GM23338 (cell line): Measurements from ENCODE around the gene METTL5. TPM values are rescaled to one million over a fixed set of nuclear protein-coding genes. Genes with fewer than 3 reads are reported as not detected.

Source experiments
- ATAC-seq: fragments of 200-7000 bp; cut with Tn5 transposase; 3 replicates; pipeline ENCODE4 v1.9.1; 2020
- DNase-seq: peaks from one replicate; pipeline ENCODE4 v3.0.0-alpha.2; 2015; ENCODE audit warnings: low spot score
- H2AFZ ChIP-seq: fragments of 200-600 bp; sonication (generic); 2 replicates; pipeline ENCODE4 v1.8.0; 2016; ENCODE audit warnings: antibody characterized with exemption, mild to moderate bottlenecking, moderate library complexity
- H3F3A ChIP-seq: fragments of 200-600 bp; sonication (generic); replicated peaks from 2 replicates; pipeline ENCODE4 v1.8.0; 2017; ENCODE audit warnings: antibody characterized with exemption, mixed run types, low read depth
- H3K27ac ChIP-seq: fragments of 200-600 bp; sonication (generic); 2 replicates; pipeline ENCODE4 v1.6.1; 2016; ENCODE audit warnings: low read depth
- H3K27me3 ChIP-seq: fragments of 200-600 bp; sonication (generic); 2 replicates; pipeline ENCODE4 v1.8.0; 2016; ENCODE audit warnings: mild to moderate bottlenecking, mixed run types, moderate library complexity; ENCODE audit not compliant: insufficient read depth
- H3K36me3 ChIP-seq: fragments of 200-600 bp; sonication (generic); 2 replicates; pipeline ENCODE4 v1.8.0; 2016; ENCODE audit warnings: mild to moderate bottlenecking; ENCODE audit not compliant: insufficient read depth
- H3K4me1 ChIP-seq: fragments of 200-600 bp; sonication (generic); 2 replicates; pipeline ENCODE4 v1.8.0; 2016; ENCODE audit warnings: mild to moderate bottlenecking, moderate library complexity; ENCODE audit not compliant: insufficient read depth
- H3K4me2 ChIP-seq: fragments of 200-600 bp; sonication (generic); 2 replicates; pipeline ENCODE4 v1.7.1; 2017; ENCODE audit warnings: mixed run types
- H3K4me3 ChIP-seq: fragments of 200-600 bp; sonication (generic); 2 replicates; pipeline ENCODE4 v1.6.1; 2016; ENCODE audit warnings: mixed run types
- H3K79me2 ChIP-seq: fragments of 200-600 bp; sonication (generic); replicated peaks from 2 replicates; pipeline ENCODE4 v1.8.0; 2017; ENCODE audit warnings: mild to moderate bottlenecking; ENCODE audit not compliant: insufficient read depth
- H3K9me2 ChIP-seq: fragments of 200-600 bp; sonication (generic); 2 replicates; pipeline ENCODE4 v1.8.0; 2017; ENCODE audit not compliant: insufficient read depth
- H4K20me1 ChIP-seq: fragments of 200-600 bp; sonication (generic); replicated peaks from 2 replicates; pipeline ENCODE4 v1.8.0; 2017; ENCODE audit warnings: mild to moderate bottlenecking; ENCODE audit not compliant: insufficient read depth
- H3K27ac Mint-ChIP-seq: 2 replicates; pipeline ENCODE4 v1.8.0; 2020; ENCODE audit warnings: inconsistent platforms, mild to moderate bottlenecking, moderate library complexity, mixed read lengths
- H3K27me3 Mint-ChIP-seq: 3 replicates; pipeline ENCODE4 v1.8.0; 2022; ENCODE audit warnings: low read depth, mild to moderate bottlenecking, moderate library complexity, mixed read lengths, inconsistent platforms; ENCODE audit not compliant: insufficient read depth, poor library complexity
- H3K36me3 Mint-ChIP-seq: 3 replicates; pipeline ENCODE4 v1.8.0; 2021; ENCODE audit warnings: low read depth, mild to moderate bottlenecking, inconsistent platforms, moderate library complexity, mixed read lengths
- H3K4me1 Mint-ChIP-seq: 3 replicates; pipeline ENCODE4 v1.8.0; 2020; ENCODE audit warnings: mild to moderate bottlenecking, inconsistent platforms, mixed read lengths
- H3K4me3 Mint-ChIP-seq: 3 replicates; pipeline ENCODE4 v1.8.0; 2021; ENCODE audit warnings: moderate library complexity, mild to moderate bottlenecking, inconsistent platforms, mixed read lengths
- H3K9me3 Mint-ChIP-seq: 3 replicates; pipeline ENCODE4 v1.8.0; 2020; ENCODE audit warnings: moderate library complexity, mild to moderate bottlenecking, inconsistent platforms, mixed read lengths
- CREB1 ChIP-seq: fragments of 250-450 bp; sonication (Bioruptor Pico); IDR thresholded peaks from 2 replicates; pipeline ENCODE4 v1.5.0; 2020; ENCODE audit warnings: low read depth, mild to moderate bottlenecking, moderate library complexity
- EZH2 ChIP-seq: fragments of 200-600 bp; sonication (generic); IDR thresholded peaks from one replicate; pipeline ENCODE4 v1.8.0; 2017; ENCODE audit warnings: antibody characterized with exemption, mild to moderate bottlenecking, low read depth; ENCODE audit not compliant: unreplicated experiment
- EZH2phosphoT487 ChIP-seq: fragments of 200-600 bp; sonication (generic); IDR thresholded peaks from one replicate; pipeline ENCODE4 v1.8.1; 2018; ENCODE audit warnings: antibody characterized with exemption; ENCODE audit not compliant: unreplicated experiment
- JUNB ChIP-seq: IDR thresholded peaks from one replicate; pipeline ENCODE4 v1.6.1; 2016; ENCODE audit warnings: antibody characterized with exemption; ENCODE audit not compliant: unreplicated experiment
- NANOG ChIP-seq: IDR thresholded peaks from 2 replicates; pipeline ENCODE4 v1.6.1; 2016; ENCODE audit warnings: antibody characterized with exemption, borderline replicate concordance
- POLR2AphosphoS5 ChIP-seq: IDR thresholded peaks from 2 replicates; pipeline ENCODE4 v1.6.1; 2016; ENCODE audit warnings: antibody characterized with exemption, low read depth
- STAT1 ChIP-seq: IDR thresholded peaks from one replicate; pipeline ENCODE4 v1.6.1; 2016; ENCODE audit warnings: antibody characterized with exemption; ENCODE audit not compliant: unreplicated experiment
- ZNF114 ChIP-seq: fragments of 250-450 bp; sonication (Bioruptor Pico); IDR thresholded peaks from 2 replicates; pipeline ENCODE4 v1.5.0; 2020; ENCODE audit warnings: mild to moderate bottlenecking, moderate library complexity
- ZNF331 ChIP-seq: fragments of 250-450 bp; sonication (Bioruptor Pico); IDR thresholded peaks from 2 replicates; pipeline ENCODE4 v1.5.0; 2020; ENCODE audit warnings: low read depth, mild to moderate bottlenecking, moderate library complexity
- polyA plus RNA-seq: library from polyadenylated mRNA; unstranded; fragments of >200 nt; fragmentation: Nextera tagmentation; extraction: Ambion mirVana; gene quantifications from 2 replicates; pipeline ENCODE4 v1.2.1, GENCODE V29; 2016
- total RNA-seq: library from RNA; depleted of rRNA; stranded (reverse); fragments of >200 nt; shearing (Covaris generic); gene quantifications from 2 replicates; pipeline ENCODE4 v1.2.3, GENCODE V29; 2014
- TF ChIP-seq, protein P1 (sequence below), 2 experiments: fragments of 200-600 bp in 1 of 2; sonication (generic) in 1 of 2; conservative IDR thresholded peaks; 2 replicates each; pipeline versions ENCODE4 v1.5.1 to v1.6.1; 2016 to 2017; ENCODE audit warnings: antibody characterized with exemption in 2 of 2, low read depth in 2 of 2, mild to moderate bottlenecking in 2 of 2, moderate library complexity in 1 of 2
- TF ChIP-seq, protein P2 (sequence below): IDR thresholded peaks from 2 replicates; pipeline ENCODE4 v1.6.1; 2016; ENCODE audit warnings: antibody characterized with exemption
- TF ChIP-seq, protein P3 (sequence below): IDR thresholded peaks from one replicate; pipeline ENCODE4 v1.6.1; 2018; ENCODE audit warnings: antibody characterized with exemption; ENCODE audit not compliant: unreplicated experiment

The METTL5 gene
- total and polyA plus RNA-seq, 2 experiments from 2014 or later: 74.8 to 233 TPM

DNA sequence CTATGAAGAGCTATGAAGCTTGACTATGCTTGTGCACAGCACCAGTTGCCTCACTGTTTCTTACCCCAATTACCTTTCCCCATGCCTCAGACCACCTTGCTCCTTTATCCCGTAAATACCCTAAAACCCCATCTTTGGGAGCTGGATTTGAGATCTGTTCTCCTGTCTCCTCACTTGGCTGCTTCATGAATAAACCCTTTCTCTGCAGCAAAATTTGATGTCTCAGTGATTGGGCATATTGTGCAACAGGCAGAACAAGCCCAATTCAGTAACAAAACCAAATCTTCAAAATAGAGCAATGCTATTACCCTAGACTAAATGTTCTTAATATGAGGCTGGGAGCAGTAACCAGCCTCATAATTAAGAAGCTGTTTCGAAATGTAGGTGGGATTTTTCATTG is 29.5 kb downstream of the METTL5 start (continued):
- TF ChIP-seq, protein P1, sequence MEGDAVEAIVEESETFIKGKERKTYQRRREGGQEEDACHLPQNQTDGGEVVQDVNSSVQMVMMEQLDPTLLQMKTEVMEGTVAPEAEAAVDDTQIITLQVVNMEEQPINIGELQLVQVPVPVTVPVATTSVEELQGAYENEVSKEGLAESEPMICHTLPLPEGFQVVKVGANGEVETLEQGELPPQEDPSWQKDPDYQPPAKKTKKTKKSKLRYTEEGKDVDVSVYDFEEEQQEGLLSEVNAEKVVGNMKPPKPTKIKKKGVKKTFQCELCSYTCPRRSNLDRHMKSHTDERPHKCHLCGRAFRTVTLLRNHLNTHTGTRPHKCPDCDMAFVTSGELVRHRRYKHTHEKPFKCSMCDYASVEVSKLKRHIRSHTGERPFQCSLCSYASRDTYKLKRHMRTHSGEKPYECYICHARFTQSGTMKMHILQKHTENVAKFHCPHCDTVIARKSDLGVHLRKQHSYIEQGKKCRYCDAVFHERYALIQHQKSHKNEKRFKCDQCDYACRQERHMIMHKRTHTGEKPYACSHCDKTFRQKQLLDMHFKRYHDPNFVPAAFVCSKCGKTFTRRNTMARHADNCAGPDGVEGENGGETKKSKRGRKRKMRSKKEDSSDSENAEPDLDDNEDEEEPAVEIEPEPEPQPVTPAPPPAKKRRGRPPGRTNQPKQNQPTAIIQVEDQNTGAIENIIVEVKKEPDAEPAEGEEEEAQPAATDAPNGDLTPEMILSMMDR (conservative IDR thresholded peaks at IDR 0.05; ENCODE audit: low read depth in 2 of 2): no peak
- no peak for TF ChIP-seq ZNF331 (CRISPR knock-in tag)
- TF ChIP-seq CREB1 (CRISPR knock-in tag): no peak
- TF ChIP-seq, protein P2, sequence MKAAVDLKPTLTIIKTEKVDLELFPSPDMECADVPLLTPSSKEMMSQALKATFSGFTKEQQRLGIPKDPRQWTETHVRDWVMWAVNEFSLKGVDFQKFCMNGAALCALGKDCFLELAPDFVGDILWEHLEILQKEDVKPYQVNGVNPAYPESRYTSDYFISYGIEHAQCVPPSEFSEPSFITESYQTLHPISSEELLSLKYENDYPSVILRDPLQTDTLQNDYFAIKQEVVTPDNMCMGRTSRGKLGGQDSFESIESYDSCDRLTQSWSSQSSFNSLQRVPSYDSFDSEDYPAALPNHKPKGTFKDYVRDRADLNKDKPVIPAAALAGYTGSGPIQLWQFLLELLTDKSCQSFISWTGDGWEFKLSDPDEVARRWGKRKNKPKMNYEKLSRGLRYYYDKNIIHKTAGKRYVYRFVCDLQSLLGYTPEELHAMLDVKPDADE: no peak
- no peak for TF ChIP-seq EZH2
- no peak for TF ChIP-seq EZH2phosphoT487
- no peak for TF ChIP-seq JUNB
- TF ChIP-seq STAT1: no peak
- TF ChIP-seq ZNF114 (CRISPR knock-in tag): no peak
- TF ChIP-seq POLR2AphosphoS5: no peak

DNA sequence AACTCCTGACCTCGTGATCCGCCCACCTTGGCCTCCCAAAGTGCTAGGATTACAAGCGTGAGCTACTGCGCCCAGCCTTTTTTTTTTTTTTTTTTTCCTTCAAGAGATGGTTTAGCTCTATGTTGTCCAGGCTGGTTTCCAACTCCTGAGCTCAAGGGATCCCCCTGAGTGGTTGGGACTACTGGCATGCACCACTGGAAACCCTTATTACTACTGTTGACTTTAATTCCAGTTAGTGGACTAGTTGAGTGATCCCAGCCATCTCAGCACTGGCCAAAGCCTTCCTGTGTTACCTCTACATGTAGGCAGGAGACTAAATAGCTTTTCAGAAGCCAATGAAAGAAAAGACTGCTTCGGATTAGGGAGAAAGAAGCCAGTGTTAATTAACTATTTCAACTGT is 34.1 kb downstream of the METTL5 start:
- Mint-ChIP-seq H3K9me3 (0 out of 3 replicates have a peak, but pooled peaks cover 4% of the 10 kb centered on the region), H3K27me3 (peaks cover 4% of the 10 kb centered on the region), H3K4me3 (no peak overlapping the region), H3K36me3 (no peaks in the 10 kb centered on the region), H3K4me1 (peaks cover 13% of the 10 kb centered on the region), H3K27ac (no peak overlapping the region)
- no peak overlapping the region for H2AFZ ChIP-seq
- H3K4me2 ChIP-seq: no peak overlapping the region
- no peaks in the 10 kb centered on the region for H3K79me2 ChIP-seq
- H3K27me3 ChIP-seq: no peaks in the 10 kb centered on the region
- ATAC-seq (no peak), DNase-seq (no peak)
- H3K9me2 ChIP-seq: no peaks in the 10 kb centered on the region
- no peak overlapping the region for H3K4me3 ChIP-seq
- 0 out of 2 replicates have a peak, but pooled peaks cover 3% of the 10 kb centered on the region for H3F3A ChIP-seq
- 0 out of 2 replicates have a peak overlapping the region, but pooled peaks have one; percentile 33 for H3K27ac ChIP-seq
- no peaks in the 10 kb centered on the region; the same call in 1 of the 2 replicates for H3K4me1 ChIP-seq
- H4K20me1 ChIP-seq: no peaks in the 10 kb centered on the region
- no peaks in the 10 kb centered on the region for H3K36me3 ChIP-seq
- TF ChIP-seq NANOG (no peak), CREB1 (CRISPR knock-in tag) (no peak), ZNF114 (CRISPR knock-in tag) (no peak), POLR2AphosphoS5 (no peak), ZNF331 (CRISPR knock-in tag) (no peak), EZH2 (no peak)
- TF ChIP-seq, protein P1 (conservative IDR thresholded peaks at IDR 0.05; ENCODE audit: low read depth in 2 of 2): no peak
- TF ChIP-seq, protein P3, sequence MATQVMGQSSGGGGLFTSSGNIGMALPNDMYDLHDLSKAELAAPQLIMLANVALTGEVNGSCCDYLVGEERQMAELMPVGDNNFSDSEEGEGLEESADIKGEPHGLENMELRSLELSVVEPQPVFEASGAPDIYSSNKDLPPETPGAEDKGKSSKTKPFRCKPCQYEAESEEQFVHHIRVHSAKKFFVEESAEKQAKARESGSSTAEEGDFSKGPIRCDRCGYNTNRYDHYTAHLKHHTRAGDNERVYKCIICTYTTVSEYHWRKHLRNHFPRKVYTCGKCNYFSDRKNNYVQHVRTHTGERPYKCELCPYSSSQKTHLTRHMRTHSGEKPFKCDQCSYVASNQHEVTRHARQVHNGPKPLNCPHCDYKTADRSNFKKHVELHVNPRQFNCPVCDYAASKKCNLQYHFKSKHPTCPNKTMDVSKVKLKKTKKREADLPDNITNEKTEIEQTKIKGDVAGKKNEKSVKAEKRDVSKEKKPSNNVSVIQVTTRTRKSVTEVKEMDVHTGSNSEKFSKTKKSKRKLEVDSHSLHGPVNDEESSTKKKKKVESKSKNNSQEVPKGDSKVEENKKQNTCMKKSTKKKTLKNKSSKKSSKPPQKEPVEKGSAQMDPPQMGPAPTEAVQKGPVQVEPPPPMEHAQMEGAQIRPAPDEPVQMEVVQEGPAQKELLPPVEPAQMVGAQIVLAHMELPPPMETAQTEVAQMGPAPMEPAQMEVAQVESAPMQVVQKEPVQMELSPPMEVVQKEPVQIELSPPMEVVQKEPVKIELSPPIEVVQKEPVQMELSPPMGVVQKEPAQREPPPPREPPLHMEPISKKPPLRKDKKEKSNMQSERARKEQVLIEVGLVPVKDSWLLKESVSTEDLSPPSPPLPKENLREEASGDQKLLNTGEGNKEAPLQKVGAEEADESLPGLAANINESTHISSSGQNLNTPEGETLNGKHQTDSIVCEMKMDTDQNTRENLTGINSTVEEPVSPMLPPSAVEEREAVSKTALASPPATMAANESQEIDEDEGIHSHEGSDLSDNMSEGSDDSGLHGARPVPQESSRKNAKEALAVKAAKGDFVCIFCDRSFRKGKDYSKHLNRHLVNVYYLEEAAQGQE: no peak
